Thyroid gland (tissue), 4 donors: ENCODE measurements around the gene HLA-E.

Experiments
- POLR2A ChIP-seq, 2 donors: fragments of 450-650 bp; IDR thresholded peaks; one replicate each; pipeline ENCODE4 v1.6.1; 2017; ENCODE audit warnings: antibody characterized with exemption in 2 of 2, mild to moderate bottlenecking in 2 of 2, moderate library complexity in 1 of 2
- TF ChIP-seq, protein P1 (sequence below), 6 experiments: fragments of 200-600 bp in 3 of 6; fragments of 450-650 bp in 3 of 6; sonication (generic) in 3 of 6; IDR thresholded peaks; one replicate each; pipeline ENCODE4 v1.5.1; 2016 to 2019; ENCODE audit warnings: antibody characterized with exemption in 6 of 6, mild to moderate bottlenecking in 2 of 6, inconsistent platforms in 1 of 6, moderate library complexity in 1 of 6

GRCh38 chr6:30497714-30498113 lies 8.4 kb downstream of the HLA-E start:
- TF ChIP-seq, protein P1, sequence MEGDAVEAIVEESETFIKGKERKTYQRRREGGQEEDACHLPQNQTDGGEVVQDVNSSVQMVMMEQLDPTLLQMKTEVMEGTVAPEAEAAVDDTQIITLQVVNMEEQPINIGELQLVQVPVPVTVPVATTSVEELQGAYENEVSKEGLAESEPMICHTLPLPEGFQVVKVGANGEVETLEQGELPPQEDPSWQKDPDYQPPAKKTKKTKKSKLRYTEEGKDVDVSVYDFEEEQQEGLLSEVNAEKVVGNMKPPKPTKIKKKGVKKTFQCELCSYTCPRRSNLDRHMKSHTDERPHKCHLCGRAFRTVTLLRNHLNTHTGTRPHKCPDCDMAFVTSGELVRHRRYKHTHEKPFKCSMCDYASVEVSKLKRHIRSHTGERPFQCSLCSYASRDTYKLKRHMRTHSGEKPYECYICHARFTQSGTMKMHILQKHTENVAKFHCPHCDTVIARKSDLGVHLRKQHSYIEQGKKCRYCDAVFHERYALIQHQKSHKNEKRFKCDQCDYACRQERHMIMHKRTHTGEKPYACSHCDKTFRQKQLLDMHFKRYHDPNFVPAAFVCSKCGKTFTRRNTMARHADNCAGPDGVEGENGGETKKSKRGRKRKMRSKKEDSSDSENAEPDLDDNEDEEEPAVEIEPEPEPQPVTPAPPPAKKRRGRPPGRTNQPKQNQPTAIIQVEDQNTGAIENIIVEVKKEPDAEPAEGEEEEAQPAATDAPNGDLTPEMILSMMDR (IDR thresholded peaks at IDR 0.05), result no peak
- no peak for TF ChIP-seq POLR2A (IDR thresholded peaks at IDR 0.05)
